Activated naive CD8-positive, alpha-beta T cell treated with anti-CD3 and anti-CD28 coated beads, Interleukin-2, amount 10 ng/mL, durations not matched to agents 7 days and 5 days (primary cell): ENCODE results near the gene EDARADD. TPM values are rescaled to one million over a fixed set of nuclear protein-coding genes. Genes with fewer than 3 reads are reported as not detected.
"Not testable (repeated sequence)": the region's sequence is repeated elsewhere in the genome, so short reads cannot be mapped to it uniquely, and the experiment has no call there.

Experiments
- ATAC-seq: fragments of 150-1000 bp; cut with Tn5 transposase; one replicate; pipeline ENCODE4 v1.10.0; 2021; ENCODE audit warnings: low read depth, moderate library complexity
- POLR2A ChIA-PET: fragments of 350-600 bp; sonication (Branson Sonifier 250); formaldehyde crosslinking; loops from one replicate; lab custom pipeline; 2021; ENCODE audit warnings: antibody characterized with exemption; lab: Charles Lee
- DNase-seq: peaks from one replicate; pipeline ENCODE4 v3.0.0; 2021
- H3K27ac Mint-ChIP-seq: one replicate; pipeline ENCODE4 v1.8.0; 2022; ENCODE audit warnings: mild to moderate bottlenecking, mixed read lengths
- H3K27me3 Mint-ChIP-seq: one replicate; pipeline ENCODE4 v1.8.0; 2022; ENCODE audit warnings: mild to moderate bottlenecking, moderate library complexity, mixed read lengths
- H3K36me3 Mint-ChIP-seq: one replicate; pipeline ENCODE4 v1.8.0; 2021; ENCODE audit warnings: mild to moderate bottlenecking, mixed read lengths
- H3K4me1 Mint-ChIP-seq: one replicate; pipeline ENCODE4 v1.8.0; 2021; ENCODE audit warnings: mixed read lengths
- H3K4me3 Mint-ChIP-seq: one replicate; pipeline ENCODE4 v1.8.0; 2022; ENCODE audit warnings: mild to moderate bottlenecking, moderate library complexity, mixed read lengths
- H3K9me3 Mint-ChIP-seq: one replicate; pipeline ENCODE4 v1.8.0; 2021; ENCODE audit warnings: mixed read lengths
- total RNA-seq, 2 experiments: library from RNA; stranded (reverse); gene quantifications; one replicate each; pipeline ENCODE4 v1.2.3, GENCODE V29; 2021

EDARADD gene
- total RNA-seq, 2 experiments from 2014 or later = 3.1 to 3.6 TPM

DNA sequence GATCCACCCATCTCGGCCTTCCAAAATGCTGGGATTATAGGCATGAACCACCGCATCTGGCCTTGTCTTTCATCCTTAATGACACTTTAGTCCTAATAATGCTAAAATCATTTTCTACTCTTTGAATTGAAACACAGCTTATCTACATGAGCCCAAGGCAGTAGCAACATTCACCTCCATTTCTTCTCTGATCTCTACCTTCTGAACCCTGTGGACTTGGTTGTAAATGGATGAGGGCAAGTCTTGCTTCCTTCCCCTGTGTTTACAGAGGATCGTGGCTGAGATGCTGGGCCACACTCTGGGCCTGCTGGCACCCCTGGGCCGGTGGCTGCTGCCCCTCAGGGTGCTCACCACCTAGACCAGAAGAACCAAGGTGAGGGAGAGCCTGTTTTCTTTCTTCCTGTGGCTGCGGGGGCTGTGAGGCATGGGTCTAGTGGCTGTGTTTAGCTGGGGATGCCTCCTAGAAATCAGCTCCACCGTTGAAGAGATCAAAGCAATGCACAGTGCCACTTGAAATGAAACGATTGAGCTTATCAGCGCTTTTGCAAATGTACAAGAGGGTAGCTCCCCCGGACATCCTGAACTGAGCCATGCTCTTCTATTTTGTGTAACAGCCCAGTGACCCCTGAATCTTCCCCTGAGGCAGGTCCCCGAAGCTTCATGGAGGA is 97.5 kb downstream of the EDARADD start:
- POLR2A ChIA-PET = no interaction called here
- peaks cover 14% of the 10 kb centered on the region for H3K4me1 Mint-ChIP-seq
- H3K36me3 Mint-ChIP-seq = no peaks in the 10 kb centered on the region
- ATAC-seq (no peak), DNase-seq (no peak)
- peaks cover 40% of the 10 kb centered on the region for H3K27me3 Mint-ChIP-seq
- H3K9me3 Mint-ChIP-seq = no peaks in the 10 kb centered on the region
- peak overlapping the region; percentile 2 for H3K4me3 Mint-ChIP-seq
- no peak overlapping the region for H3K27ac Mint-ChIP-seq

DNA sequence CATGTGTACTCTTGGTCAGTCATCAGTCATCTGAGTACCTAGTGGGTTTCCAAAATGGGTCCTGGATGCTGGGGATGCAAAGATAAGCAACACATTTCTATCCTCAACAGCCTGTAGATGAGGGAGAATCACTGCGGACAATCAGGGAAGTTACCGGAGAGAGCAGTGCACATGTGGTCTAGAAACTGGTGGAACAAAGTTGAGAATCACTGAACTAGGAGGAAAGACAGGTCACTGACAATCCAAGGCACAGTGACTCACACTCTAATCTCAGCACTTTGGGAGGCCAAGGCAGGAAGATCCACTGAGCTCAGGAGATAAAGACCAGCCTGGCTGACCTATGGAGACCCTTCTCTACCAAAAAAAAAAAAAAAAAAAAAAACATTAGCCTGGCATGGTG is 98.3 kb downstream of the EDARADD start:
- POLR2A ChIA-PET = interaction anchor here (0.6 kb wide), 1 partner anchor 33 kb away, joined by 4 read pairs; no protein-coding TSS in a partner anchor
- peaks cover 40% of the 10 kb centered on the region for H3K27me3 Mint-ChIP-seq

DNA sequence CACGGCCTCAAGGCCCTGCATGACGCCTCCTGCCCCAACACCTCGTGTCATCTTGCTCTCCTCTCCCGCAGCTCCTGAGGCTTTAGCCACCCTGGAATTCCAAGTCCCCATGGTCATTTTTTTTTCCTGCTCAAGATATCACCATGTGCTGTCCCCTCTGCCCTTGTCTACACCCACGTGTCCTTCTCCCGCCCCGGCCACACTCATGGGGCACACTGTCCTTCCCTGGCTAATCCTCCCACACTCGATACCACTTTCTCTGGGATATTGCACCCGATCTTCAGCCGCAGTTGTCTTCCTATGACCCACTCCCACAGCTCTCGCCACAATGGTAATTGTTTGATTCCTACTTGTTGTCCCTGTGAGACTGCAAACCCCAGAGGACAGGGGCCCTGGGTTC is 100.0 kb downstream of the EDARADD start:
- ATAC-seq = no peak
- H3K4me3 Mint-ChIP-seq = no peak overlapping the region
- POLR2A ChIA-PET = no interaction called here
- H3K36me3 Mint-ChIP-seq = no peaks in the 10 kb centered on the region
- no peak overlapping the region for H3K27ac Mint-ChIP-seq
- no peak for DNase-seq
- peaks cover 14% of the 10 kb centered on the region for H3K4me1 Mint-ChIP-seq
- peaks cover 39% of the 10 kb centered on the region for H3K27me3 Mint-ChIP-seq
- H3K9me3 Mint-ChIP-seq = no peaks in the 10 kb centered on the region

More for the DNA sequence above, 98.3 kb downstream of the EDARADD start:
- H3K9me3 Mint-ChIP-seq = no peaks in the 10 kb centered on the region
- H3K36me3 Mint-ChIP-seq = no peaks in the 10 kb centered on the region
- ATAC-seq = no peak
- no peak overlapping the region for H3K27ac Mint-ChIP-seq
- H3K4me3 Mint-ChIP-seq = no peak overlapping the region
- peaks cover 14% of the 10 kb centered on the region for H3K4me1 Mint-ChIP-seq
- no peak for DNase-seq

DNA sequence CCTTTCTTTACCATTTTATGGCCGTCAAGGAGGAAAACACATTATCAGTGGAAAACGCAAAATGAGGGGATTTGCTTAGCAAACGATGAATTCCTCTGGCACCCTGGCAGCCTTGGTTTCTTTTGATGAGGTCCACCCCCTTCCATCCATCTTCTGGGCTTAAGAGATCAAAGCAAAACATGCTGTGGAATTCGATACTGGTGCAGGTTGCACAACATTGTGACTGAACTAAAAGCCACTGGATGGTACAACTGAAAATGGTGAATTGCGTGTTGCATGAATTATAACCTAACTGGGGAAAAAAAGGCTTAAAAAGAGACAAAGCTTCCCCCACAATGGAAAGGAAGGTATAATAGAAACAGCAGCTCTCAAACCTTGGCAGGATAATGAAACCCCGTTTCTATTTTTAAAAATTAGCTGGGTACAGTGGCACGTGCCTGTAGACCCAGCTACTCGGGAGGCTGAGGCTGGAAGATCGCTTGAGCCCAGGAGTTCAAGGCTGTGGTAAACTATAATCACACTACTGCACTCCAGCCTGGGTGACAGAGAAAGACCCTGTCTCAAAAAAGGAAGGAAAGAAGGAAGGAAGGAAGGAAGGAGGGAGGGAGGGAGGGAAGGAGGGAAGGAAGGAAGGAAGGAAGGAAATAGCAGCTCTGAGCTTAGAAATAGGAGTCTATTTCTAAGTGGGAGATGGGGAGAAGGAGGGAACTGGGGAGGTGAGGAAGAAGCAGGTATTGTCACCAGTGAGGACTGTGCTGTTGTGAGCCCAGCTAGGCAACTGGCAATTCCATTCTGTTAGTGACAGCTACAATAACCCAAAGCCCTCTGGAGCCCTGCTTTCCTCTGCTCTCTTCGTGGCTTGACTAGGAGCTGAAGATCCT is 100.7 kb downstream of the EDARADD start:
- Mint-ChIP-seq H3K9me3 (no peaks in the 10 kb centered on the region), H3K36me3 (no peaks in the 10 kb centered on the region), H3K27ac (no peak overlapping the region), H3K4me1 (peaks cover 14% of the 10 kb centered on the region), H3K4me3 (no peak overlapping the region), H3K27me3 (peaks cover 36% of the 10 kb centered on the region)
- DNase-seq (no peak), ATAC-seq (no peak)
- POLR2A ChIA-PET = no interaction called here

DNA sequence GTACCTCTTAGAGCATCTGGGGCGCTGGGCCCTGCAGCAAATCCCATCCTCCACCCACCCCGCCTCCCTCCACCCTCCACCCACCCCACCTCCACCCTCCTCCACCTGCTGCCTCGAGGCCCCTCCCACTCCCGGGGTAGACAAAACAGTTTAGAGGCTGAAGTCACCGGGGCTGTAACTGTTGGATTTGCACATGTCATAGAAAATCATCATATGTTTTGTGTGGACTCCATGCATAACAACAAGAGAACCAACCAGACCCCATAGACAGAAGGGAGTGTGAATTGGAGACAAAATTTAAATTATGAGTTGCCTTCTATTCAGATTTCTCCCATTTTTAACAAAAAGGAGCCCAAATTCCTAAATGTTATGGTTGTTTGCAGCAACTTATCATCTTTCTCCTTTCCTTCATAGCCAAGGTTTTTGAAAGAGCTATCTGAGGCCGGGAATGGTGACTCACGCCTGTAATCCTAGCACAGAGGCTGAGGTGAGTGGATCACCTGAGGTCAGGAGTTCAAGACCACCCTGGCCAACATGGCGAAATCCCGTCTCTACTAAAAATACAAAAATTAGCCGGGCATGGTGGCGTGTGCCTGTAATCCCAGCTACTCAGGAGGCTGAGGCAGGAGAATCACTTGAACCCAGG is 101.5 kb downstream of the EDARADD start:
- Mint-ChIP-seq H3K9me3 (no peaks in the 10 kb centered on the region), H3K27me3 (peaks cover 37% of the 10 kb centered on the region), H3K27ac (no peak overlapping the region), H3K36me3 (no peaks in the 10 kb centered on the region), H3K4me1 (peaks cover 12% of the 10 kb centered on the region), H3K4me3 (no peak overlapping the region)
- no peak for ATAC-seq
- DNase-seq = no peak
- POLR2A ChIA-PET = no interaction called here

GRCh38 chr1:236497908-236498307 is 103.8 kb downstream of the EDARADD start:
- ATAC-seq (no peak), DNase-seq (no peak)
- POLR2A ChIA-PET = no interaction called here
- Mint-ChIP-seq H3K4me1 (peaks cover 3% of the 10 kb centered on the region), H3K27ac (no peak overlapping the region), H3K4me3 (no peak overlapping the region), H3K36me3 (no peaks in the 10 kb centered on the region), H3K9me3 (no peaks in the 10 kb centered on the region), H3K27me3 (peaks cover 18% of the 10 kb centered on the region)

DNA sequence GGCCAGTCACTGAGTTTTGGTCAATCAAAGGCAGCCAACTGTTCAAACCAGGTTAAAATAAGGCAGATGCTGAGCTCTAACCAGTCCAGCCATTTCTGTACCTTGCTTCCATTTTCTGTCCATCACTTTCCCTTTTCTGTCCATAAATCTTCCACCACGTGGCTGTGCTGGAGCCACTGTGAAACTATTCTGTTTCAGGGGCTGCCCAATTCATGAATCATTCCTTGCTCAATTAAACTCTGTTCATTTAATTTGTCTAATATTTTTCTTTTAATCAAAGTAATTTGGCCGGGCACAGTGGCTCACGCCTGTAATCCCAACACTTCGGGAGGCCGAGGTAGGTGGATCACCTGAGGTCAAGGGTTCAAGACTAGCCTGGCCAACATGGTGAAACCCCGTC is 107.0 kb downstream of the EDARADD start:
- Mint-ChIP-seq H3K27me3 (peaks cover 9% of the 10 kb centered on the region), H3K36me3 (no peaks in the 10 kb centered on the region), H3K4me1 (peaks cover 8% of the 10 kb centered on the region), H3K4me3 (no peak overlapping the region), H3K27ac (no peak overlapping the region), H3K9me3 (no peaks in the 10 kb centered on the region)
- no peak for ATAC-seq
- DNase-seq = no peak
- POLR2A ChIA-PET = no interaction called here

DNA sequence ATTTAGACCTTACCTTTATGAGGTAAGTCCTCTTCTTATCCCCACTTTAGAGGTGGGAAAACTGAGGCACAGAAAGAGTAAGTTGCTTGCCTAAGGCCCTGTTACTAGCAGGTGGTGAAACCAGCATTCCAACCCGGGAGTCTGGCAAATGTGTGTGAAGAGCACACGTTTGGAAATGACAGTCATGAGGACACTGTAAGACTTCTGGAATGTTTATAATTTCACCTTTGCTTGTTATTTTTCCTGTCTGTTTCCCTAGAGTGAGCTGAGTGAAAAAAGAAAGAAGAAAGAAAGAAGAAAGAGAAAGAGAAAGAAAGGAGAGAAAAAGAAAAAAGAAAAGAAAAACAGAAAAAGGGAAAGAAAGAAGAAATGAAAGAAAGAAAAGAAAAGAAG is 108.5 kb downstream of the EDARADD start:
- Mint-ChIP-seq H3K4me1 (peaks cover 8% of the 10 kb centered on the region), H3K36me3 (no peaks in the 10 kb centered on the region), H3K4me3 (peak overlapping the region; percentile 36), H3K9me3 (no peaks in the 10 kb centered on the region), H3K27me3 (peaks cover 8% of the 10 kb centered on the region), H3K27ac (no peak overlapping the region)
- no peak for ATAC-seq
- DNase-seq = no peak
- POLR2A ChIA-PET = no interaction called here

- DNase-seq (no peak), ATAC-seq (peak; percentile 22)
- Mint-ChIP-seq H3K9me3 (no peaks in the 10 kb centered on the region), H3K27me3 (peaks cover 6% of the 10 kb centered on the region), H3K4me1 (peaks cover 8% of the 10 kb centered on the region), H3K4me3 (peak overlapping the region; percentile 36), H3K27ac (no peak overlapping the region), H3K36me3 (no peaks in the 10 kb centered on the region)
- POLR2A ChIA-PET = no interaction called here
Observed at GRCh38 chr1:236502972-236503639, 109.0 kb downstream of the EDARADD start.

DNA sequence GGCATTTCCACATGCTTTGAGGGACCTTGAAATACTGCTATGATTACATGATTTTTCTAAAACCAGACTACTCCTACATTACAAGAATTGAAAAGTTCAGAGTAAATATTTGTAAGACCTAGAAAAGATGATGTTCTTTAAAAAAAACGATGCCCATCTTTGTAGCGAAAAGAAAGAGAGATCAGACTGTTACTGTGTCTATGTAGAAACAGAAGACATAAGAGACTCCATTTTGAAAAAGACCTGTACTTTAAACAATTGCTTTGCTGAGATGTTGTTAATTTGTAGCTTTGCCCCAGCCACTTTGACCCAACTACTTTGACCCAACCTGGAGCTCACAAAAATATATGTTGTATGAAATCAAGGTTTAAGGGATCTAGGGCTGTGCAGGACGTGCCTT is 110.3 kb downstream of the EDARADD start:
- H3K4me3 Mint-ChIP-seq, ATAC-seq, H3K36me3 Mint-ChIP-seq, H3K9me3 Mint-ChIP-seq, DNase-seq, H3K27ac Mint-ChIP-seq, H3K27me3 Mint-ChIP-seq, POLR2A ChIA-PET: not testable (repeated sequence)
- peaks cover 13% of the 10 kb centered on the region for H3K4me1 Mint-ChIP-seq

DNA sequence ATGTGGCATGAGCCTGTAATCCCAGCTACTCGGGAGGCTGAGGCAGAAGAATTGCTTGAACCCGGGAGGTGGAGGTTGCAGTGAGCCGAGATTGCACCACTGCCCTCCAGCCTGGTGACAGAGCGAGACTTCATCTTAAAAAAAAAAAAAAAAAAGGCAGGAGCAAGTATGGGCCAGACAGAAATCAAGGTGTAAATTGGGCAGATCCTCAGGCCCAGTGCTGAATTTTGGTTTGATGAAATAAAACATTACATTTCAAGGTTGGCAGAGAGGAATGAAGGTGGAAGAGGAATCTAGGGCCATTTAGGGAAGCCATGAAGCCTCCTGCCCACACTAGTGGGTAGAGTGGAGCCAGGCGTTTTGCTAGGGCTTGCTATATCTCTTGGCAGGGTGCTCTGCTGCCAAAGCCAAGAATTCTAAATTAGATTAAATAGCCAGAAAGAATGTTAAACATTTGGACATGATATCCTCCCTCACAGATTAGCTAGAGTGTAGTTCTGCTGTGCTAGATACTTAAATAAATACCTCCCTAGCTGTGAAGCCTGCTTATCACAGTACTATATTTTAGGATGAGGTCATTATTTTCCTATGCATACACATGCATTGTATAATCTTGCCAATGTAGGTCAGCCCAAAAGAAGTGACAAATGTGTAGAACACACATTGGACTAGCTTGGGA is 113.1 kb downstream of the EDARADD start:
- no peak for DNase-seq
- POLR2A ChIA-PET = no interaction called here
- no peak overlapping the region for H3K4me3 Mint-ChIP-seq
- H3K9me3 Mint-ChIP-seq = no peaks in the 10 kb centered on the region
- peaks cover 10% of the 10 kb centered on the region for H3K27me3 Mint-ChIP-seq
- no peak overlapping the region for H3K27ac Mint-ChIP-seq
- no peak for ATAC-seq
- H3K36me3 Mint-ChIP-seq = no peaks in the 10 kb centered on the region
- H3K4me1 Mint-ChIP-seq = peaks cover 13% of the 10 kb centered on the region

DNA sequence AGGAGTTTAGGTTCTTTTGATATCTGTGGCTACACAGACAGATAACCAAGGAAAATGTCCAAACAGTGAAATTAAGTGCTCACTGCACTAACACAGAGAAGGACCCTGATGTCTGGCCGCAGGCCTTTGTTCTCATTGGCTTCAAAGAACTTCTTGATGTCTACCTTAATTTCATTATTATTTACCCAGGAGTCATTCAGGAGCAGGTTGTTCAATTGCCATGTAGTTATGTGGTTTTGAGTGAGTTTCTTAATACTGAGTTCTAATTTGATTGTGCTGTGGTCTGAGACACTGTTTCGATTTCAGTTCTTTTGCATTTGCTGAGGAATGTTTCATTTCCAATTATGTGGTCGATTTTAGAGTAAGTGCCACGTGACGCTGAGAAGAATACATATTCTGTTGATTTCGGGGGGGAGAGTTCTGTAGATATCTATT is 114.5 kb downstream of the EDARADD start:
- ATAC-seq = no peak
- Mint-ChIP-seq H3K9me3 (no peaks in the 10 kb centered on the region), H3K27ac (no peak overlapping the region), H3K27me3 (peaks cover 10% of the 10 kb centered on the region), H3K36me3 (no peaks in the 10 kb centered on the region), H3K4me3 (no peak overlapping the region), H3K4me1 (peaks cover 5% of the 10 kb centered on the region)
- POLR2A ChIA-PET = no interaction called here
- no peak for DNase-seq

DNA sequence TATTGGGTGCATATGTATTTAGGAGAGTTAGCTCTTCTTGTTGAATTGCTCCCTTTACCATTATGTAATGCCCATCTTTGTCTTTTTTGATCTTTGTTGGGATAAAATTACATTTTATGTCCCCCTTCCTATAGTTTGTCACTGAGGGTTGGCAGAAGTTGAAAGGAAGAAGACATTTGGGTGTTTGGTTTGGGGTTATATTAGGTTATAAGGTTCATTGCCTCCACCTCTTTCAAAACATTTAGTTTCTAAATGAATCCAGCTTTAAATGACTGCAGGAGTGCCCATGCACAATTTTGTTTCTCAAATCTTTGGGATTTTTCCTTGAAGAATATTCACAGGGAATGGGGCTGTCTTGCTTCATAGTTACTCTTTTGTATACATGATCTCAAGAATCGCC is 115.1 kb downstream of the EDARADD start:
- Mint-ChIP-seq H3K4me3 (no peak overlapping the region), H3K27me3 (peaks cover 10% of the 10 kb centered on the region), H3K9me3 (no peaks in the 10 kb centered on the region), H3K4me1 (peaks cover 5% of the 10 kb centered on the region), H3K36me3 (no peaks in the 10 kb centered on the region), H3K27ac (no peak overlapping the region)
- DNase-seq = no peak
- POLR2A ChIA-PET = no interaction called here
- ATAC-seq = no peak
